ENCODE data around the gene CDHR5.

DNA sequence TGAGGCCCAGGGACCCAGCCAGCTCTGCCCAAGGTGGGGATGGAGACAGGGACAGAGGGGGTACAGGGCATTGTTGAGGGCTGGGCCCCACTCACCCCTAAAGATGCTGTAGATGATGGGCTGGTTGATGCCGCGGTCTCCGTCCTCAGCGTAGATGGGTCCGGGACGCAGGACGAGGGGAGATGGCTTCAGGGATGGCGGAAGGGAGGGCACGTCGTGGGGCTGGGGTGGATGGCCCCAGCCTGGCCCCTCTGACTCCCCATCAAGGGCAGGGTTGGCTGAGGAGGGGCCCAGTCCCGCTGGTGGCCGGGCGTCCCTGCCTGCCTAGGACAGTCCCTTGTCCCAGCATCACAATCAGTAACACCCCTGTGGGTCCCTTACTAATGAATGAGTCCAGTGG is 4.6 kb downstream of the CDHR5 start:
- TF ChIP-seq, protein P1, sequence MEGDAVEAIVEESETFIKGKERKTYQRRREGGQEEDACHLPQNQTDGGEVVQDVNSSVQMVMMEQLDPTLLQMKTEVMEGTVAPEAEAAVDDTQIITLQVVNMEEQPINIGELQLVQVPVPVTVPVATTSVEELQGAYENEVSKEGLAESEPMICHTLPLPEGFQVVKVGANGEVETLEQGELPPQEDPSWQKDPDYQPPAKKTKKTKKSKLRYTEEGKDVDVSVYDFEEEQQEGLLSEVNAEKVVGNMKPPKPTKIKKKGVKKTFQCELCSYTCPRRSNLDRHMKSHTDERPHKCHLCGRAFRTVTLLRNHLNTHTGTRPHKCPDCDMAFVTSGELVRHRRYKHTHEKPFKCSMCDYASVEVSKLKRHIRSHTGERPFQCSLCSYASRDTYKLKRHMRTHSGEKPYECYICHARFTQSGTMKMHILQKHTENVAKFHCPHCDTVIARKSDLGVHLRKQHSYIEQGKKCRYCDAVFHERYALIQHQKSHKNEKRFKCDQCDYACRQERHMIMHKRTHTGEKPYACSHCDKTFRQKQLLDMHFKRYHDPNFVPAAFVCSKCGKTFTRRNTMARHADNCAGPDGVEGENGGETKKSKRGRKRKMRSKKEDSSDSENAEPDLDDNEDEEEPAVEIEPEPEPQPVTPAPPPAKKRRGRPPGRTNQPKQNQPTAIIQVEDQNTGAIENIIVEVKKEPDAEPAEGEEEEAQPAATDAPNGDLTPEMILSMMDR (IDR thresholded peaks at IDR 0.05), result no peak
- TF ChIP-seq POLR2A (IDR thresholded peaks at IDR 0.05), result no peak
